ENCODE measurements around the gene ARHGAP26. TPM values are rescaled to one million over a fixed set of nuclear protein-coding genes. Genes with fewer than 3 reads are reported as not detected.

Gene ARHGAP26
- total RNA-seq, 1 experiment from 2014 or later = 54.3 TPM

DNA sequence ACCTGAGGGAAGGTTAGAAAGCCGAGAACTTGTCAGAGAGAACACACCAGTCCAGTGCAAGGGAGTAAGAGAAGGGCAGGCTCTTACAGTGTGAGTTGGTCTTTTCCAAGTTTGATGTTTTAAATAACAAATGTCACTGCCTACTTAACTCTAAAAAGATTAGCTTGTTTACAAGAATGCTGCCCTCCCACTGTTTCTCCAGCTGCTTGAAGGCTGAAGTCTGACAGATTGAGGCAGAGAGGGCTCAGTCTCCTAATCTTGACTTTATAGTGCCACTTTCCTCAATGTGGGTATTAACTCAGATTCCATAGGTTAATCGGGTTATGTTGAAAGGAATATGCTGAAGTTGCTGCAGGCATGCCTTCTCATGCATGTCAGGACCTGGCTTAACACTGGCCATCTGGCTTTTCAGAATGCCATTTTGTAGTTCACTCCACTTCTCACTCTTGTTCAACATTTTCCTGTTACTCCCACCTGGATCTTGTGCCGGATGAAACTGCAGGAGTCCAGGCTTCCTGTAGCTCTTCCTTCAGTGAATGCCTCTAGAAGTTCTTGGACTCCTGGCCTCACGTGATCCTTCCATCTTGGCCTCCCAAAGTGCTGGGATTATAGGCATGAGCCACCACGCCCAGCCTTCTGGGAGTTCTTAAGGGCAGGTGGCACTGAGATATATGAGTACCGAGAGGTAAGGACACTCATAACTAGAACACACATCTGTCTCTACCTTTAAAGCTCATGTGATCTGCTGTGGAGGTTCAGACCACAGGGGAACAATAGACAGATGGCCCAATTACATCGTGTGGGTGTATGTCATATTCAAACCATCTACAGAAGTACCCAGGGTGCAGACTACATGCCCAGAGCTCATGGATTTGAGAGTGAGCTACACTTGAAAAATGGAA, 249.7 kb downstream of the ARHGAP26 start:
- Mint-ChIP-seq H3K27me3 (ENCODE audit: insufficient read depth, unreplicated experiment) (no peaks in the 10 kb centered on the region), H3K36me3 (ENCODE audit: insufficient read depth, unreplicated experiment) (no peaks in the 10 kb centered on the region), H3K4me1 (ENCODE audit: insufficient read depth, unreplicated experiment) (no peaks in the 10 kb centered on the region), H3K27ac (ENCODE audit: low read depth, unreplicated experiment) (no peak overlapping the region), H3K9me3 (ENCODE audit: unreplicated experiment) (no peaks in the 10 kb centered on the region), H3K4me3 (ENCODE audit: unreplicated experiment) (no peak overlapping the region)
- intact Hi-C loops (cut with micrococcal nuclease) = no loop called here
- ChIA-PET CTCF (interaction anchor here (0.6 to 1.5 kb wide), 6 partner anchors 85 to 1118 kb away, joined by 3 to 5 read pairs (median 3); no protein-coding TSS in a partner anchor), POLR2A (interaction anchor here (1.6 kb wide), 1 partner anchor 17 kb away, joined by 5 read pairs; no protein-coding TSS in a partner anchor)
- TF ChIP-seq, protein P1, sequence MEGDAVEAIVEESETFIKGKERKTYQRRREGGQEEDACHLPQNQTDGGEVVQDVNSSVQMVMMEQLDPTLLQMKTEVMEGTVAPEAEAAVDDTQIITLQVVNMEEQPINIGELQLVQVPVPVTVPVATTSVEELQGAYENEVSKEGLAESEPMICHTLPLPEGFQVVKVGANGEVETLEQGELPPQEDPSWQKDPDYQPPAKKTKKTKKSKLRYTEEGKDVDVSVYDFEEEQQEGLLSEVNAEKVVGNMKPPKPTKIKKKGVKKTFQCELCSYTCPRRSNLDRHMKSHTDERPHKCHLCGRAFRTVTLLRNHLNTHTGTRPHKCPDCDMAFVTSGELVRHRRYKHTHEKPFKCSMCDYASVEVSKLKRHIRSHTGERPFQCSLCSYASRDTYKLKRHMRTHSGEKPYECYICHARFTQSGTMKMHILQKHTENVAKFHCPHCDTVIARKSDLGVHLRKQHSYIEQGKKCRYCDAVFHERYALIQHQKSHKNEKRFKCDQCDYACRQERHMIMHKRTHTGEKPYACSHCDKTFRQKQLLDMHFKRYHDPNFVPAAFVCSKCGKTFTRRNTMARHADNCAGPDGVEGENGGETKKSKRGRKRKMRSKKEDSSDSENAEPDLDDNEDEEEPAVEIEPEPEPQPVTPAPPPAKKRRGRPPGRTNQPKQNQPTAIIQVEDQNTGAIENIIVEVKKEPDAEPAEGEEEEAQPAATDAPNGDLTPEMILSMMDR (IDR thresholded peaks at IDR 0.05; ENCODE audit: unreplicated experiment) = no peak
- BruUV-seq (replicated peaks) = no TSS peak
- no peak for DNase-seq (ENCODE audit: unreplicated experiment)

DNA sequence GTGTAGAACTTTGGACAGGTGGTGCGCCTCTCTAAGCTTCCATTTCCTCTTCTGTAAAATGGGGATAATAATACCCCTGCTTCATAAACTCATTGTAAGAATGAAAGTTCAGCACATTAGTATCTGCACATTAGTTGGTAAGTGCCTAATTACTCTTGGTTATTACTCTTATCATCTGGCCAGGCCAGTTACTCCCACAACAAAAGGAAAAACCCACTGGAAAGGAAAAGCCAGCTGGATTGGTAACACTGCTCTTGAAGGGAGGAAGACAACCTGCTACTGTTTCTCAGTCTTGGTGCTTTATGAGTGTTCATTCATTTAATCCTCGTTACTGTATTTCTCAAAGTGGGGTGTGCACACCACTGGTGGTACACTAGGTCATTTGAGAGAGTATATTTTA, 251.4 kb downstream of the ARHGAP26 start:
- intact Hi-C loops (cut with micrococcal nuclease) = no loop called here
- Mint-ChIP-seq H3K9me3 (ENCODE audit: unreplicated experiment) (no peaks in the 10 kb centered on the region), H3K27ac (ENCODE audit: low read depth, unreplicated experiment) (no peak overlapping the region), H3K4me3 (ENCODE audit: unreplicated experiment) (no peak overlapping the region), H3K27me3 (ENCODE audit: insufficient read depth, unreplicated experiment) (no peaks in the 10 kb centered on the region), H3K36me3 (ENCODE audit: insufficient read depth, unreplicated experiment) (no peaks in the 10 kb centered on the region), H3K4me1 (ENCODE audit: insufficient read depth, unreplicated experiment) (peaks cover 6% of the 10 kb centered on the region)
- DNase-seq (ENCODE audit: unreplicated experiment) = no peak
- TF ChIP-seq, protein P1 (IDR thresholded peaks at IDR 0.05; ENCODE audit: unreplicated experiment) = no peak
- BruUV-seq (replicated peaks) = no TSS peak
- POLR2A ChIA-PET = interaction anchor here (1.1 to 1.2 kb wide), 2 partner anchors 12 to 379 kb away, joined by 3 to 4 read pairs; no protein-coding TSS in a partner anchor
- CTCF ChIA-PET = interaction anchor here (1.3 kb wide), 1 partner anchor 13 kb away, joined by 4 read pairs; no protein-coding TSS in a partner anchor

DNA sequence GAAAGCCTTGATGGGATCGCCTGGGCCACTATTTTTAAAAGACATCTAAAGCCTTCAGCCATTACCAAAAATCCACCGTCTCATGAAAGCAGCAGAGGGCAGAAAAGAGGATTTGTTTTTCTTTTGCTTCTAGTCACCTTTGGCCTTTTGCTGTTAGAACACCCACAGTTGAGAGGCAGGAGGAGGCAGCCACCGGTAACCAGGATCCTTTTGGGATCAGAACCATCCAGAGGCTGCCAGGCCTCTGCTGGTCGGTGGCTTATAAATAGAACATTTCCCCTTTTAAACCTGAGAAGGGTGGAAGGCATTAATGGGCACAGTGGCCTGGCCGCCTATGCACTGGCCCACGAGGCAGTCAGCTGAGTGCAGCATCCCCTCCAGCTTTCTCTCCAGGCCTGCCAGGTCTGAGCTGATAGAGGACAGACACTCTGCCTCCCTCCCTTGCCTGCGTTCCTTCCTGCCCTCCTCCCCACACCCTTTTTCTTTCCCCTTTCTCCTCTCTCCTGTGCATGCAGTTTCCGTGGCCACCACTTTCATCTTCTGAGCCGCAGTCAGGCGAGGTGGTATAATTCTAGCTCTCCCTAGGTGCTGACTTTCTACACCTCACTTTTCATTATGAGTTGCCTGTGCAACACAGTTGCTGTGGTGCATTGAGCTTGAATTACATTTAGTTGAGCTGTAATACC, 253.4 kb downstream of the ARHGAP26 start:
- DNase-seq (ENCODE audit: unreplicated experiment) = no peak
- CTCF ChIA-PET = interaction anchor here (0.6 to 1.6 kb wide), 3 partner anchors 11 to 801 kb away, joined by 3 to 4 read pairs (median 3); no protein-coding TSS in a partner anchor
- Mint-ChIP-seq H3K27me3 (ENCODE audit: insufficient read depth, unreplicated experiment) (no peaks in the 10 kb centered on the region), H3K4me1 (ENCODE audit: insufficient read depth, unreplicated experiment) (peaks cover 6% of the 10 kb centered on the region), H3K27ac (ENCODE audit: low read depth, unreplicated experiment) (peak overlapping the region; percentile 27), H3K9me3 (ENCODE audit: unreplicated experiment) (no peaks in the 10 kb centered on the region), H3K36me3 (ENCODE audit: insufficient read depth, unreplicated experiment) (no peaks in the 10 kb centered on the region), H3K4me3 (ENCODE audit: unreplicated experiment) (no peak overlapping the region)
- no TSS peak for BruUV-seq (replicated peaks)
- intact Hi-C loops (cut with micrococcal nuclease) = no loop called here
- POLR2A ChIA-PET = no interaction called here
- TF ChIP-seq, protein P1 (IDR thresholded peaks at IDR 0.05; ENCODE audit: unreplicated experiment) = no peak

Data from MCF 10A (cell line).